ENCODE data around the gene KDSR.

DNA sequence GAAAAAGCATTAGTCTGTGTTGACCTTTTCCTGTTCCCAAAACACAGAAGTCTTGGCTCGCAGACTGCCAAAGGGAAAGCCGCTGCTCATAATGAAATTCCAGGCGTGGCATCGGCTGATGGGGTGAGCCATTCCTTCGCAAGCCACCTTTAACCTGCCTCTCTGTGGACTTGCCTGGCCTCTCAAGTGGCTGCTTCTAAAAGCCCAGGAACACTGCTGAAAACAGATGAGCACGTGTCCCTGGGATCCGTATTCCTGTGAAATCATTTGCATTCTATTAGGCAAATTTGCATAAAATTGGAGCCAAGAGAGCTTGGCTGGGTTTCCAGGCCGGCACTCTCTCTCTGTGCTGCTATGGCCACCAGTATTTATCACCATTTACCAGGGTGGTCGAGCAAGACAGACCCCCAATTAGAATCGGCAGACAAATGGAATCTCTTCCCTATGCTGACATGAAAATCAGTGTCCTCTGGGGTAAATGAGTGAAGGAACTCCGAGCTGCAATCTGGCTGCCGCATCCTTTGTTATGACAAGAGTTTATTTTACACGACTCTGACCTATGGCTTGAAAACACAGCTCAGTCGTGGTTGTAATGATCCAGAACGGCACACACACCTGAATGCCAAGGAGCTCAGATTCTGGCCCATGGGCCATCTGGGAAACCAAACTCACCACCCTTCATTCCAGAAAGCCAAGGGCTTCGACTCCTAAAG lies 69.2 kb downstream of the KDSR start:
- no peak for TF ChIP-seq EGR1 (IDR thresholded peaks at IDR 0.05; ENCODE audit: low read depth in 2 of 2)
- TF ChIP-seq, protein P1, sequence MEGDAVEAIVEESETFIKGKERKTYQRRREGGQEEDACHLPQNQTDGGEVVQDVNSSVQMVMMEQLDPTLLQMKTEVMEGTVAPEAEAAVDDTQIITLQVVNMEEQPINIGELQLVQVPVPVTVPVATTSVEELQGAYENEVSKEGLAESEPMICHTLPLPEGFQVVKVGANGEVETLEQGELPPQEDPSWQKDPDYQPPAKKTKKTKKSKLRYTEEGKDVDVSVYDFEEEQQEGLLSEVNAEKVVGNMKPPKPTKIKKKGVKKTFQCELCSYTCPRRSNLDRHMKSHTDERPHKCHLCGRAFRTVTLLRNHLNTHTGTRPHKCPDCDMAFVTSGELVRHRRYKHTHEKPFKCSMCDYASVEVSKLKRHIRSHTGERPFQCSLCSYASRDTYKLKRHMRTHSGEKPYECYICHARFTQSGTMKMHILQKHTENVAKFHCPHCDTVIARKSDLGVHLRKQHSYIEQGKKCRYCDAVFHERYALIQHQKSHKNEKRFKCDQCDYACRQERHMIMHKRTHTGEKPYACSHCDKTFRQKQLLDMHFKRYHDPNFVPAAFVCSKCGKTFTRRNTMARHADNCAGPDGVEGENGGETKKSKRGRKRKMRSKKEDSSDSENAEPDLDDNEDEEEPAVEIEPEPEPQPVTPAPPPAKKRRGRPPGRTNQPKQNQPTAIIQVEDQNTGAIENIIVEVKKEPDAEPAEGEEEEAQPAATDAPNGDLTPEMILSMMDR (IDR thresholded peaks at IDR 0.05; ENCODE audit: low read depth, low read length, missing input control) = no peak
- TF ChIP-seq, protein P2, sequence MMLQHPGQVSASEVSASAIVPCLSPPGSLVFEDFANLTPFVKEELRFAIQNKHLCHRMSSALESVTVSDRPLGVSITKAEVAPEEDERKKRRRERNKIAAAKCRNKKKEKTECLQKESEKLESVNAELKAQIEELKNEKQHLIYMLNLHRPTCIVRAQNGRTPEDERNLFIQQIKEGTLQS (IDR thresholded peaks at IDR 0.05) = no peak
- TF ChIP-seq, protein P3, sequence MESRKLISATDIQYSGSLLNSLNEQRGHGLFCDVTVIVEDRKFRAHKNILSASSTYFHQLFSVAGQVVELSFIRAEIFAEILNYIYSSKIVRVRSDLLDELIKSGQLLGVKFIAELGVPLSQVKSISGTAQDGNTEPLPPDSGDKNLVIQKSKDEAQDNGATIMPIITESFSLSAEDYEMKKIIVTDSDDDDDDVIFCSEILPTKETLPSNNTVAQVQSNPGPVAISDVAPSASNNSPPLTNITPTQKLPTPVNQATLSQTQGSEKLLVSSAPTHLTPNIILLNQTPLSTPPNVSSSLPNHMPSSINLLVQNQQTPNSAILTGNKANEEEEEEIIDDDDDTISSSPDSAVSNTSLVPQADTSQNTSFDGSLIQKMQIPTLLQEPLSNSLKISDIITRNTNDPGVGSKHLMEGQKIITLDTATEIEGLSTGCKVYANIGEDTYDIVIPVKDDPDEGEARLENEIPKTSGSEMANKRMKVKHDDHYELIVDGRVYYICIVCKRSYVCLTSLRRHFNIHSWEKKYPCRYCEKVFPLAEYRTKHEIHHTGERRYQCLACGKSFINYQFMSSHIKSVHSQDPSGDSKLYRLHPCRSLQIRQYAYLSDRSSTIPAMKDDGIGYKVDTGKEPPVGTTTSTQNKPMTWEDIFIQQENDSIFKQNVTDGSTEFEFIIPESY (IDR thresholded peaks at IDR 0.05) = no peak

Measured in liver (tissue), 3 donors.